Uterus (tissue), 4 donors: Measurements from ENCODE around the gene FSD1. TPM values are rescaled to one million over a fixed set of nuclear protein-coding genes. Genes with fewer than 3 reads are reported as not detected.

ENCODE experiments used
- DNase-seq, 2 donors: peaks; one replicate each; pipeline ENCODE4 v3.0.0-alpha.2; 2019 to 2020
- H3K27ac ChIP-seq, 2 donors: fragments of 200-600 bp; sonication (generic); 1 replicate in 1 of 2; 2 replicates in 1 of 2; pipeline ENCODE4 v1.5.1; 2016 to 2018
- H3K27me3 ChIP-seq, 2 donors: fragments of 200-600 bp; sonication (generic); one replicate each; pipeline ENCODE4 v1.5.1; 2018 to 2019; ENCODE audit warnings: control low read depth in 1 of 2
- H3K36me3 ChIP-seq, 2 donors: fragments of 200-600 bp; sonication (generic); one replicate each; pipeline ENCODE4 v1.5.1; 2019; ENCODE audit warnings: control low read depth in 1 of 2
- H3K4me1 ChIP-seq, 2 donors: fragments of 200-600 bp; sonication (generic); one replicate each; pipeline ENCODE4 v1.5.1; 2018 to 2019; ENCODE audit warnings: control low read depth in 1 of 2
- H3K4me3 ChIP-seq, 2 donors: fragments of 200-600 bp; sonication (generic); 1 replicate in 1 of 2; 2 replicates in 1 of 2; pipeline ENCODE4 v1.5.1; 2018 to 2019; ENCODE audit warnings: mild to moderate bottlenecking in 1 of 2
- H3K9me3 ChIP-seq, 2 donors: fragments of 200-600 bp; sonication (generic); one replicate each; pipeline ENCODE4 v1.5.1; 2019; ENCODE audit warnings: control low read depth in 1 of 2
- CTCF ChIP-seq, 4 experiments: fragments of 200-600 bp in 2 of 4; fragments of 450-650 bp in 2 of 4; sonication (generic) in 2 of 4; IDR thresholded peaks; one replicate each; pipeline ENCODE4 v1.5.1; 2016 to 2019; ENCODE audit warnings: antibody characterized with exemption in 4 of 4, mild to moderate bottlenecking in 2 of 4, moderate library complexity in 1 of 4
- POLR2A ChIP-seq, 2 donors: fragments of 450-650 bp; IDR thresholded peaks; one replicate each; pipeline ENCODE4 v1.6.1; 2016; ENCODE audit warnings: antibody characterized with exemption in 2 of 2, mild to moderate bottlenecking in 1 of 2, moderate library complexity in 1 of 2
- intact Hi-C: fragments of 100-400 bp; cut with DNase I; formaldehyde crosslinking; loops from one replicate; pipeline ENCODE4 v1.15.1; 2023; ENCODE audit warnings: low total_unique reads
- total RNA-seq, 4 donors: library from RNA; depleted of rRNA in 3 of 4; stranded (reverse); fragments of >200 nt in 3 of 4; gene quantifications; one replicate each; pipeline versions ENCODE4 v1.1.0 to v1.2.4, GENCODE V29; 2014 to 2023
- donor health status: DM: yes; HTN: yes; CAD: no.

The FSD1 gene
- total RNA-seq, 4 donors from 2014 or later: 3.1 TPM; not detected in 3

- intact Hi-C loops: loop anchor here (10.0 kb wide), 1 partner anchor 90 kb away; no protein-coding TSS in a partner anchor
- no peak for TF ChIP-seq CTCF (IDR thresholded peaks at IDR 0.05)
- no peak for TF ChIP-seq POLR2A (IDR thresholded peaks at IDR 0.05)
Measured at GRCh38 chr19:4354897-4355296, 50.5 kb downstream of the FSD1 start.

GRCh38 chr19:4357095-4357797 lies 52.8 kb downstream of the FSD1 start:
- no peak for DNase-seq
- TF ChIP-seq POLR2A (IDR thresholded peaks at IDR 0.05): no peak
- TF ChIP-seq CTCF (IDR thresholded peaks at IDR 0.05): no peak
- no peaks in the 10 kb centered on the region for H3K4me1 ChIP-seq
- intact Hi-C loops: loop anchor here (10.0 kb wide), 1 partner anchor 92 kb away; no protein-coding TSS in a partner anchor
- no peak overlapping the region for H3K27ac ChIP-seq
- no peaks in the 10 kb centered on the region for H3K9me3 ChIP-seq
- no peak overlapping the region for H3K4me3 ChIP-seq
- H3K27me3 ChIP-seq: no peaks in the 10 kb centered on the region
- no peaks in the 10 kb centered on the region for H3K36me3 ChIP-seq

More at GRCh38 chr19:4354897-4355296, 50.5 kb downstream of the FSD1 start:
- H3K9me3 ChIP-seq: no peaks in the 10 kb centered on the region
- no peaks in the 10 kb centered on the region for H3K36me3 ChIP-seq
- no peak overlapping the region for H3K27ac ChIP-seq
- DNase-seq: no peak
- no peak overlapping the region for H3K4me3 ChIP-seq
- no peaks in the 10 kb centered on the region for H3K27me3 ChIP-seq
- no peaks in the 10 kb centered on the region for H3K4me1 ChIP-seq

GRCh38 chr19:4357921-4358326 lies 53.5 kb downstream of the FSD1 start:
- no peaks in the 10 kb centered on the region for H3K4me1 ChIP-seq
- no peaks in the 10 kb centered on the region for H3K9me3 ChIP-seq
- intact Hi-C loops: loop anchor here (10.0 kb wide), 1 partner anchor 93 kb away; no protein-coding TSS in a partner anchor
- DNase-seq: no peak
- H3K27me3 ChIP-seq: no peaks in the 10 kb centered on the region
- no peaks in the 10 kb centered on the region for H3K36me3 ChIP-seq
- no peak for TF ChIP-seq CTCF (IDR thresholded peaks at IDR 0.05)
- TF ChIP-seq POLR2A (IDR thresholded peaks at IDR 0.05): no peak
- H3K27ac ChIP-seq: no peak overlapping the region
- H3K4me3 ChIP-seq: no peak overlapping the region

- no peak for DNase-seq
- no peaks in the 10 kb centered on the region for H3K4me1 ChIP-seq
- no peaks in the 10 kb centered on the region for H3K9me3 ChIP-seq
- H3K27me3 ChIP-seq: no peaks in the 10 kb centered on the region
- intact Hi-C loops: loop anchor here (10.0 kb wide), 1 partner anchor 94 kb away; no protein-coding TSS in a partner anchor
- TF ChIP-seq CTCF (IDR thresholded peaks at IDR 0.05) (no peak), POLR2A (IDR thresholded peaks at IDR 0.05) (no peak)
- H3K36me3 ChIP-seq: no peaks in the 10 kb centered on the region
- H3K4me3 ChIP-seq: no peak overlapping the region
- no peak overlapping the region for H3K27ac ChIP-seq
Measured at GRCh38 chr19:4358709-4359626, 54.6 kb downstream of the FSD1 start.
